WTC11 (cell line): ENCODE results near the gene DLGAP5. TPM values are rescaled to one million over a fixed set of nuclear protein-coding genes. Genes with fewer than 3 reads are reported as not detected.

ENCODE experiments used
- ATAC-seq: fragments of 200-7000 bp; cut with Tn5 transposase; 2 replicates; pipeline ENCODE4 v1.10.0; 2021; ENCODE audit warnings: mild to moderate bottlenecking, moderate library complexity
- CTCF ChIA-PET: fragments of 300-600 bp; sonication (Branson Sonifier 250); formaldehyde crosslinking; loops from one replicate; lab custom pipeline; 2021; ENCODE audit warnings: antibody characterized with exemption; lab: Charles Lee
- POLR2A ChIA-PET: fragments of 350-600 bp; sonication (Branson Sonifier 250); formaldehyde crosslinking; loops from one replicate; lab custom pipeline; 2021; ENCODE audit warnings: antibody characterized with exemption; lab: Charles Lee
- DNase-seq: peaks from one replicate; pipeline ENCODE4 v3.0.0; 2021; ENCODE audit warnings: low spot score
- H3K27ac Mint-ChIP-seq: 2 replicates; pipeline ENCODE4 v1.8.0; 2021; ENCODE audit warnings: mixed read lengths
- H3K27me3 Mint-ChIP-seq: 2 replicates; pipeline ENCODE4 v1.8.0; 2021; ENCODE audit warnings: low read depth, mild to moderate bottlenecking, moderate library complexity, mixed read lengths
- H3K36me3 Mint-ChIP-seq: 2 replicates; pipeline ENCODE4 v1.8.0; 2021; ENCODE audit warnings: mixed read lengths
- H3K4me1 Mint-ChIP-seq: 2 replicates; pipeline ENCODE4 v1.8.0; 2022; ENCODE audit warnings: mixed read lengths
- H3K4me3 Mint-ChIP-seq: 2 replicates; pipeline ENCODE4 v1.8.0; 2021; ENCODE audit warnings: mild to moderate bottlenecking, moderate library complexity, mixed read lengths
- H3K9me3 Mint-ChIP-seq: 2 replicates; pipeline ENCODE4 v1.8.0; 2021; ENCODE audit warnings: mixed read lengths
- ARID4B ChIP-seq: sonication (generic); formaldehyde crosslinking; IDR thresholded peaks from 2 replicates; pipeline ENCODE4 v1.8.0; 2023; ENCODE audit warnings: missing genetic modification reagents, mild to moderate bottlenecking, borderline replicate concordance
- ATF6 ChIP-seq: sonication (generic); formaldehyde crosslinking; IDR thresholded peaks from 2 replicates; pipeline ENCODE4 v1.8.1; 2023; ENCODE audit warnings: mild to moderate bottlenecking, missing genetic modification reagents
- FOXP4 ChIP-seq: sonication (generic); formaldehyde crosslinking; IDR thresholded peaks from 2 replicates; pipeline ENCODE4 v1.8.0; 2022; ENCODE audit warnings: mild to moderate bottlenecking, missing genetic modification reagents
- HMGA2 ChIP-seq: fragments of 250-450 bp; sonication (Bioruptor Pico); IDR thresholded peaks from 2 replicates; pipeline ENCODE4 v1.4.0; 2021; ENCODE audit warnings: mild to moderate bottlenecking, moderate library complexity
- JUN ChIP-seq: sonication (generic); formaldehyde crosslinking; IDR thresholded peaks from 2 replicates; pipeline ENCODE4 v1.8.0; 2023; ENCODE audit warnings: mild to moderate bottlenecking, missing genetic modification reagents
- MAX ChIP-seq: sonication (generic); formaldehyde crosslinking; IDR thresholded peaks from 2 replicates; pipeline ENCODE4 v1.8.0; 2022; ENCODE audit warnings: mild to moderate bottlenecking, missing genetic modification reagents
- NFE2L1 ChIP-seq: sonication (generic); formaldehyde crosslinking; IDR thresholded peaks from 2 replicates; pipeline ENCODE4 v1.8.1; 2023; ENCODE audit warnings: missing genetic modification reagents
- NR3C1 ChIP-seq: sonication (generic); formaldehyde crosslinking; conservative IDR thresholded peaks from 2 replicates; pipeline ENCODE4 v1.8.1; 2023; ENCODE audit warnings: low read depth, mild to moderate bottlenecking, missing genetic modification reagents
- SMAD4 ChIP-seq: sonication (generic); formaldehyde crosslinking; IDR thresholded peaks from 2 replicates; pipeline ENCODE4 v1.8.0; 2022; ENCODE audit warnings: mild to moderate bottlenecking, missing genetic modification reagents
- TCF7 ChIP-seq: sonication (generic); formaldehyde crosslinking; IDR thresholded peaks from 2 replicates; pipeline ENCODE4 v1.8.0; 2022; ENCODE audit warnings: mild to moderate bottlenecking, low read depth, missing genetic modification reagents, moderate library complexity
- ZNF232 ChIP-seq: sonication (generic); formaldehyde crosslinking; IDR thresholded peaks from 2 replicates; pipeline ENCODE4 v1.8.0; 2022; ENCODE audit warnings: mild to moderate bottlenecking, missing genetic modification reagents
- ZNF263 ChIP-seq: sonication (generic); formaldehyde crosslinking; IDR thresholded peaks from 2 replicates; pipeline ENCODE4 v1.8.1; 2022; ENCODE audit warnings: low read depth, mild to moderate bottlenecking, moderate library complexity, missing genetic modification reagents
- ZNF281 ChIP-seq: sonication (generic); formaldehyde crosslinking; IDR thresholded peaks from 2 replicates; pipeline ENCODE4 v1.8.0; 2023; ENCODE audit warnings: mild to moderate bottlenecking, missing genetic modification reagents
- ZNF423 ChIP-seq: fragments of 250-450 bp; sonication (Bioruptor Pico); IDR thresholded peaks from 2 replicates; pipeline ENCODE4 v2.1.2; 2022; ENCODE audit warnings: mild to moderate bottlenecking, moderate library complexity
- ZSCAN18 ChIP-seq: fragments of 250-450 bp; sonication (Bioruptor Pico); IDR thresholded peaks from 2 replicates; pipeline ENCODE4 v2.1.2; 2022; ENCODE audit warnings: mild to moderate bottlenecking, moderate library complexity
- total RNA-seq: library from RNA; stranded (reverse); gene quantifications from 3 replicates; pipeline ENCODE4 v1.2.3, GENCODE V29; 2021

DLGAP5 gene
- total RNA-seq, 1 experiment from 2014 or later, result 141 TPM

GRCh38 chr14:55103971-55104954 lies 87.1 kb downstream of the DLGAP5 start (continued):
- no peak for TF ChIP-seq ZNF281
- TF ChIP-seq JUN (CRISPR knock-in tag), result no peak

- peak; percentile 92 for ATAC-seq
- peak; percentile 77 for DNase-seq
- H3K27ac Mint-ChIP-seq, result peak overlapping the region; percentile 93
- no peaks in the 10 kb centered on the region; the same call in 1 of the 2 replicates for H3K27me3 Mint-ChIP-seq
- TF ChIP-seq MAX (CRISPR knock-in tag), result peak; percentile 30; the same call in 1 of the 2 replicates
- no peak for TF ChIP-seq HMGA2 (CRISPR knock-in tag)
- TF ChIP-seq NFE2L1 (CRISPR knock-in tag), result 0 out of 2 replicates have a peak, but pooled peaks have one; percentile 43
- peaks cover 36% of the 10 kb centered on the region for H3K4me1 Mint-ChIP-seq
- CTCF ChIA-PET, result interaction anchor here (0.7 to 1.8 kb wide), 11 partner anchors 8 to 314 kb away, joined by 3 to 12 read pairs (median 4); partner anchors contain the start of genes LGALS3 and MAPK1IP1L
- peak overlapping the region; percentile 32 for H3K4me3 Mint-ChIP-seq
- no peaks in the 10 kb centered on the region for H3K9me3 Mint-ChIP-seq
- POLR2A ChIA-PET, result interaction anchor here (0.8 to 1.4 kb wide), 4 partner anchors 16 to 76 kb away, joined by 3 to 4 read pairs (median 3); partner anchors contain the start of genes LGALS3, SOCS4 and WDHD1
- H3K36me3 Mint-ChIP-seq, result no peaks in the 10 kb centered on the region
These were observed 88.3 kb downstream of the DLGAP5 start for GRCh38 chr14:55103005-55103640.

GRCh38 chr14:55102141-55102621 lies 89.2 kb downstream of the DLGAP5 start:
- Mint-ChIP-seq H3K4me1 (peaks cover 28% of the 10 kb centered on the region), H3K27ac (peak overlapping the region; percentile 93), H3K9me3 (no peaks in the 10 kb centered on the region), H3K36me3 (no peaks in the 10 kb centered on the region), H3K4me3 (no peak overlapping the region), H3K27me3 (no peaks in the 10 kb centered on the region; the same call in 1 of the 2 replicates)
- ATAC-seq, result peak; percentile 57
- no peak for DNase-seq
- ChIA-PET CTCF (interaction anchor here (0.5 to 1.8 kb wide), 7 partner anchors 8 to 50 kb away, joined by 3 to 12 read pairs (median 4); partner anchors contain the start of genes LGALS3 and MAPK1IP1L), POLR2A (interaction anchor here (1.1 to 1.4 kb wide), 2 partner anchors 17 to 75 kb away, joined by 3 to 4 read pairs; partner anchors contain the start of genes SOCS4 and WDHD1)
- TF ChIP-seq ARID4B (CRISPR knock-in tag), result no peak
- no peak for TF ChIP-seq ZNF263 (CRISPR knock-in tag)
- no peak for TF ChIP-seq ZNF232
- no peak for TF ChIP-seq SMAD4 (CRISPR knock-in tag)
- peak; percentile 75; the same call in 1 of the 2 replicates for TF ChIP-seq ZNF423 (CRISPR knock-in tag)
- TF ChIP-seq NR3C1, result no peak
- TF ChIP-seq MAX (CRISPR knock-in tag), result 0 out of 2 replicates have a peak, but pooled peaks have one; percentile 11
- TF ChIP-seq FOXP4 (CRISPR knock-in tag), result peak; percentile 91
- no peak for TF ChIP-seq ZSCAN18 (CRISPR knock-in tag)
- no peak for TF ChIP-seq TCF7
- no peak for TF ChIP-seq ATF6 (CRISPR knock-in tag)
